HCT116 (cell line): ENCODE data around the gene DPM2. TPM values are rescaled to one million over a fixed set of nuclear protein-coding genes. Genes with fewer than 3 reads are reported as not detected.

ENCODE experiments used
- ATAC-seq: fragments of 200-7000 bp; cut with Tn5 transposase; 2 replicates; pipeline ENCODE4 v1.9.1; 2020; ENCODE audit warnings: mild to moderate bottlenecking, moderate library complexity
- BruUV-seq: library from RNA; stranded (reverse); fragments of 400-500 nt; replicated peaks from 2 replicates; lab custom pipeline; 2021; lab: Mats Ljungman, UMichigan
- CTCF ChIA-PET: fragments of 300-600 bp; sonication (Branson Sonifier 250); formaldehyde crosslinking; loops from one replicate; lab custom pipeline; 2021; ENCODE audit warnings: antibody characterized with exemption; lab: Charles Lee
- POLR2A ChIA-PET: fragments of 300-600, 350-600 bp; sonication (Branson Sonifier 250); formaldehyde crosslinking; loops from one replicate; lab custom pipeline; 2021; ENCODE audit warnings: antibody characterized with exemption; lab: Charles Lee
- RAD21 ChIA-PET, 2 experiments: fragments of 300-600 bp; sonication (Branson Sonifier 250); formaldehyde crosslinking; loops; one replicate each; lab custom pipeline; 2023; ENCODE audit warnings: low total read pairs in 2 of 2; ENCODE audit not compliant: uncharacterized antibody in 2 of 2, unreplicated experiment in 2 of 2, low non-redundant PET in 1 of 2; lab: Charles Lee
- DNase-seq: peaks from one replicate; pipeline ENCODE4 v3.0.0-alpha.2; 2010; ENCODE audit warnings: low read depth, low spot score
- H2AFZ ChIP-seq: fragments of 200-600 bp; shearing (Covaris generic), sonication (generic); 2 replicates; pipeline ENCODE4 v1.6.1; 2017; ENCODE audit warnings: low read depth, mixed run types, mixed read lengths, antibody characterized with exemption, low read length; ENCODE audit not compliant: poor library complexity, severe bottlenecking
- H3K27ac ChIP-seq: 2 replicates; pipeline ENCODE4 v1.5.1; 2012; ENCODE audit warnings: low read depth, low read length
- H3K27me3 ChIP-seq: fragments of 200-600 bp; sonication (generic); 2 replicates; pipeline ENCODE4 v1.6.1; 2016; ENCODE audit warnings: mixed run types, low read length, mixed read lengths; ENCODE audit not compliant: insufficient read depth
- H3K36me3 ChIP-seq, 2 experiments: fragments of 200-500 bp in 1 of 2; fragments of 200-600 bp in 1 of 2; sonication (Bioruptor generic) in 1 of 2; sonication (generic) in 1 of 2; 2 replicates each; pipeline versions ENCODE4 v1.5.1 to v1.6.1; 2014 to 2016; ENCODE audit warnings: low read length in 2 of 2, inconsistent platforms in 1 of 2, mixed read lengths in 1 of 2, mixed run types in 1 of 2; ENCODE audit not compliant: insufficient read depth in 2 of 2, control insufficient read depth in 1 of 2
- H3K4me1 ChIP-seq, 2 experiments: fragments of 200-600 bp in 1 of 2; sonication (generic) in 1 of 2; 2 replicates each; pipeline versions ENCODE4 v1.5.1 to v1.6.1; 2012 to 2017; ENCODE audit warnings: low read length in 2 of 2, inconsistent platforms in 1 of 2, mild to moderate bottlenecking in 1 of 2, mixed read lengths in 1 of 2, mixed run types in 1 of 2, moderate library complexity in 1 of 2; ENCODE audit not compliant: insufficient read depth in 2 of 2, control insufficient read depth in 1 of 2
- H3K4me2 ChIP-seq: fragments of 200-600 bp; sonication (generic); 2 replicates; pipeline ENCODE4 v1.6.1; 2017; ENCODE audit warnings: mixed run types, low read length, mixed read lengths
- H3K4me3 ChIP-seq, 2 experiments: fragments of 200-600 bp in 1 of 2; sonication (generic) in 1 of 2; replicated peaks in 1 of 2; 2 replicates each; pipeline ENCODE4 v1.5.1; 2011 to 2016; ENCODE audit warnings: low read length in 2 of 2, control low read depth in 1 of 2, low read depth in 1 of 2, mild to moderate bottlenecking in 1 of 2, mixed read lengths in 1 of 2, mixed run types in 1 of 2
- H3K79me2 ChIP-seq: fragments of 200-600 bp; sonication (generic); 2 replicates; pipeline ENCODE4 v1.6.1; 2017; ENCODE audit warnings: mild to moderate bottlenecking, mixed run types, low read length, moderate library complexity, mixed read lengths; ENCODE audit not compliant: insufficient read depth
- H3K9ac ChIP-seq: fragments of 200-600 bp; sonication (generic); 2 replicates; pipeline ENCODE4 v1.6.1; 2016; ENCODE audit warnings: low read length, mixed read lengths
- H3K9me2 ChIP-seq: fragments of 200-600 bp; sonication (generic), shearing (Covaris generic); 2 replicates; pipeline ENCODE4 v1.6.1; 2017; ENCODE audit warnings: mixed run types, mild to moderate bottlenecking, moderate library complexity; ENCODE audit not compliant: insufficient read depth
- H3K9me3 ChIP-seq, 2 experiments: fragments of 200-500 bp in 1 of 2; fragments of 200-600 bp in 1 of 2; sonication (Bioruptor generic) in 1 of 2; sonication (generic) in 1 of 2; 2 replicates each; pipeline ENCODE4 v1.6.1; 2014 to 2017; ENCODE audit warnings: low read length in 2 of 2, mixed read lengths in 2 of 2, inconsistent platforms in 1 of 2, low read depth in 1 of 2, mild to moderate bottlenecking in 1 of 2, mixed run types in 1 of 2, moderate library complexity in 1 of 2; ENCODE audit not compliant: control insufficient read depth in 1 of 2, insufficient read depth in 1 of 2
- H4K20me1 ChIP-seq: fragments of 200-600 bp; sonication (generic), shearing (Covaris generic); 2 replicates; pipeline ENCODE4 v1.6.1; 2017; ENCODE audit warnings: mixed run types, mild to moderate bottlenecking, moderate library complexity; ENCODE audit not compliant: insufficient read depth
- CEBPB ChIP-seq: IDR thresholded peaks from 2 replicates; pipeline ENCODE4 v1.6.1; 2012; ENCODE audit warnings: low read depth
- FOSL1 ChIP-seq: IDR thresholded peaks from 2 replicates; pipeline ENCODE4 v1.6.1; 2012; ENCODE audit warnings: low read depth
- POLR2A ChIP-seq: IDR thresholded peaks from 2 replicates; pipeline ENCODE4 v1.7.0; 2011; ENCODE audit warnings: borderline replicate concordance; ENCODE audit not compliant: insufficient read depth, insufficient read length; ENCODE audit errors: extremely low read depth
- POLR2AphosphoS5 ChIP-seq: IDR thresholded peaks from 2 replicates; pipeline ENCODE4 v1.6.1; 2011; ENCODE audit warnings: mild to moderate bottlenecking, low read depth, low read length, moderate library complexity
- YY1 ChIP-seq: IDR thresholded peaks from 2 replicates; pipeline ENCODE4 v1.6.1; 2011; ENCODE audit warnings: low read length, low read depth, moderate library complexity, mild to moderate bottlenecking; ENCODE audit not compliant: insufficient replicate concordance; ENCODE audit errors: extremely low read depth
- ZFX ChIP-seq: fragments of 450-650 bp; IDR thresholded peaks from 2 replicates; pipeline ENCODE4 v1.6.1; 2017
- intact Hi-C: fragments of 100-400 bp; cut with micrococcal nuclease; formaldehyde crosslinking; loops from 2 replicates; pipeline ENCODE4 v1.10.0; 2022
- total RNA-seq: library from RNA; stranded (reverse); gene quantifications from one replicate; pipeline ENCODE4 v1.2.1, GENCODE V29; 2021; ENCODE audit not compliant: unreplicated experiment
- TF ChIP-seq, protein P1 (sequence below): IDR thresholded peaks from 2 replicates; pipeline ENCODE4 v1.6.1; 2012

The DPM2 gene
- total RNA-seq, 1 experiment from 2014 or later, result 54.6 TPM

DNA sequence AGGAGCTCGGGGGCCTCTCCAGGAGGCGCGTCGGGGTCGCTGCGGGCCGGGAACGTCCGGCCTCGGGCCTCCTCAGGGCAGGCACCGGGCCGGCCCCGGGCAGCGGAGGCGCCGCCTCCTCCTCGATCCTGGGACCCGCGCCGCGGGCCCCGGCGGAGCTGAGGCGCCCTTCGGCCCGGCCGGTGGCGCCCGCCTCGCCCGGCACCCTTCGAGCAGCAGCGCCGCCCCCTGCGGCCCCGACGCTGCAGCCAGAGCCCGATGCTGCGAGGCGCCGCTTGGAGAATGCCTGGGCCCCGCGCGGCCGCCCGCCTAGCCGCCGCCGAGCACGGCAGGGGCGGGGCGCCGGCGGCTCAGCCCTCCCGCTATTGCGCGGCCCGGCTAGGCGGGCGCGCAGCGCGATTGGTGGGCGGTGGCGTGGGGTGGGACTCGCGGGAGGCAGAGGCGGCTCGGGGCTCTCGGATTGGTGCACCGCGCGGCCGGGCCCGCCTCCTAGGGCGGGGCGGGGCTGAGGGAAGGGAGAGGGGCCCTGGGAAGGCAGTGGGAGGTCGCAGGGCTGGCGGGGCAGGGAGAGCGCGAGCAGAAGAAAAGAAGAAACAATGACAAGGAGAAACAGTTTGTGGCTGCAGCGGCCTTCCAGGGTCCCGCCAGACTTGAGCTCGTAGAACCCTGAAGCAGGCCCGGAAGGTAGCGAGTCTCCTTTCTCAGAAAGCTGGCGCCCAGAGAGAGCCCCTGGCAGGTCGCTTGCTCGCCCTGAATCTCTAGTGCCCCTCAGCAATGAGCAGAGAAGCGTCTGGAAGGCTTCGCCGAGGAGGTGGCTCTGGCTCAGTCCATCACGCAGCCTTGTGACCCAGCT is 43.3 kb upstream of the DPM2 start, which contains the start of gene EEIG1:
EEIG1 (minus strand) TSS at position 284 of the 853 bp plus-strand sequence. CDS start 852 bp downstream, outside the sequence.
- intact Hi-C loops, result no loop called here
- Histone ChIP-seq H3K36me3 (no peaks in the 10 kb centered on the region), H3K9me2 (no peaks in the 10 kb centered on the region), H4K20me1 (no peaks in the 10 kb centered on the region), H3K9me3 (no peaks in the 10 kb centered on the region), H2AFZ (no peak within 1 kb of the TSS), H3K4me2 (peak within 1 kb of the TSS; percentile 91), H3K27ac (peak within 1 kb of the TSS; percentile 95), H3K4me1 (peaks cover 28 to 44% of the 10 kb centered on the region in 2 experiments), H3K9ac (peak within 1 kb of the TSS; percentile 73), H3K4me3 (peak within 1 kb of the TSS; percentile 64 to 87), H3K27me3 (no peaks in the 10 kb centered on the region), H3K79me2 (peaks cover 44% of the 10 kb centered on the region)
- BruUV-seq, result TSS peak; percentile 96
- peak; percentile 94 for ATAC-seq
- ChIA-PET POLR2A (interaction anchor here (1.1 to 2.8 kb wide), 5 partner anchors 11 to 26 kb away, joined by 3 to 9 read pairs (median 8); no protein-coding TSS in a partner anchor), CTCF (interaction anchor here (1.1 to 1.6 kb wide), 2 partner anchors 25 to 38 kb away, joined by 3 to 6 read pairs; no protein-coding TSS in a partner anchor), RAD21 (no interaction called here)
- peak; percentile 61 for DNase-seq
- peak; percentile 80 for TF ChIP-seq POLR2A
- TF ChIP-seq, protein P1, sequence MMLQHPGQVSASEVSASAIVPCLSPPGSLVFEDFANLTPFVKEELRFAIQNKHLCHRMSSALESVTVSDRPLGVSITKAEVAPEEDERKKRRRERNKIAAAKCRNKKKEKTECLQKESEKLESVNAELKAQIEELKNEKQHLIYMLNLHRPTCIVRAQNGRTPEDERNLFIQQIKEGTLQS, result no peak
- TF ChIP-seq POLR2AphosphoS5, result peak; percentile 70
- TF ChIP-seq ZFX, result peak; percentile 77
- peak; percentile 18 for TF ChIP-seq YY1

- Histone ChIP-seq H3K4me1 (peaks cover 28 to 44% of the 10 kb centered on the region in 2 experiments), H3K4me3 (peak overlapping the region; percentile 64 to 87), H2AFZ (no peak overlapping the region), H3K27me3 (no peaks in the 10 kb centered on the region), H3K9me3 (no peaks in the 10 kb centered on the region), H3K9ac (peak overlapping the region; percentile 73)
- POLR2A ChIA-PET, result interaction anchor here (1.1 to 2.8 kb wide), 5 partner anchors 11 to 27 kb away, joined by 3 to 9 read pairs (median 8); no protein-coding TSS in a partner anchor
- ATAC-seq, result peak; percentile 59
- no peak for DNase-seq
- intact Hi-C loops, result no loop called here
- TF ChIP-seq POLR2AphosphoS5, result peak; percentile 58; the same call in 1 of the 2 replicates
- no peak for TF ChIP-seq CEBPB
- TF ChIP-seq FOSL1, result no peak
- TF ChIP-seq, all 23 proteins: peak for 1
- no peaks in the 10 kb centered on the region for H3K36me3 ChIP-seq
- no peaks in the 10 kb centered on the region for H4K20me1 ChIP-seq
- H3K27ac ChIP-seq, result peak overlapping the region; percentile 95
- peak overlapping the region; percentile 91 for H3K4me2 ChIP-seq
- BruUV-seq, result TSS peak; percentile 51
- CTCF ChIA-PET, result no interaction called here
- H3K79me2 ChIP-seq, result peaks cover 51% of the 10 kb centered on the region
- RAD21 ChIA-PET, result no interaction called here
- no peaks in the 10 kb centered on the region for H3K9me2 ChIP-seq
Observed at GRCh38 chr9:127980060-127980705, 42.5 kb upstream of the DPM2 start.
